OCI-LY7 (cell line): ENCODE results near the gene IRX2. TPM values are rescaled to one million over a fixed set of nuclear protein-coding genes. Genes with fewer than 3 reads are reported as not detected.

Experiments
- BruUV-seq: library from RNA; stranded (reverse); fragments of 400-500 nt; replicated peaks from 2 replicates; lab custom pipeline; 2021; lab: Mats Ljungman, UMichigan
- CTCF ChIA-PET: fragments of 300-600 bp; sonication (Branson Sonifier 250); formaldehyde crosslinking; loops from one replicate; lab custom pipeline; 2022; ENCODE audit warnings: antibody characterized with exemption; ENCODE audit not compliant: unreplicated experiment; lab: Charles Lee
- POLR2A ChIA-PET: fragments of 300-600 bp; sonication (Branson Sonifier 250); formaldehyde crosslinking; loops from one replicate; lab custom pipeline; 2022; ENCODE audit warnings: antibody characterized with exemption; lab: Charles Lee
- DNase-seq: peaks from one replicate; pipeline ENCODE4 v3.0.0-alpha.2; 2015; ENCODE audit warnings: low spot score
- H2AFZ ChIP-seq: fragments of 200-600 bp; sonication (generic), shearing (Covaris generic); 2 replicates; pipeline ENCODE4 v1.6.1; 2014; ENCODE audit warnings: mild to moderate bottlenecking, antibody characterized with exemption, low read length, moderate library complexity
- H3K27ac ChIP-seq: fragments of 200-600 bp; sonication (generic); 2 replicates; pipeline ENCODE4 v1.5.1; 2014; ENCODE audit warnings: mixed run types, low read depth, mild to moderate bottlenecking, moderate library complexity, low read length, inconsistent platforms; ENCODE audit not compliant: poor library complexity, severe bottlenecking
- H3K36me3 ChIP-seq: fragments of 200-600 bp; sonication (generic); 2 replicates; pipeline ENCODE4 v1.6.1; 2014; ENCODE audit warnings: mild to moderate bottlenecking, antibody characterized with exemption, low read length, moderate library complexity, mixed read lengths; ENCODE audit not compliant: insufficient read depth
- H3K4me1 ChIP-seq: fragments of 200-600 bp; sonication (generic); 2 replicates; pipeline ENCODE4 v1.5.1; 2014; ENCODE audit warnings: mild to moderate bottlenecking, low read length; ENCODE audit not compliant: insufficient read depth, poor library complexity, severe bottlenecking
- H3K4me2 ChIP-seq: fragments of 200-600 bp; sonication (generic); 2 replicates; pipeline ENCODE4 v1.6.1; 2014; ENCODE audit warnings: mild to moderate bottlenecking, low read length
- H3K4me3 ChIP-seq: fragments of 200-600 bp; sonication (generic); 2 replicates; pipeline ENCODE4 v1.5.1; 2014; ENCODE audit warnings: mild to moderate bottlenecking, low read depth, low read length; ENCODE audit not compliant: poor library complexity, severe bottlenecking
- H3K79me2 ChIP-seq: fragments of 200-600 bp; sonication (generic); 2 replicates; pipeline ENCODE4 v1.6.1; 2016; ENCODE audit warnings: low read depth, mild to moderate bottlenecking, low read length, moderate library complexity, mixed read lengths; ENCODE audit not compliant: insufficient read depth
- H3K9me2 ChIP-seq: fragments of 200-600 bp; sonication (generic); 2 replicates; pipeline ENCODE4 v1.6.1; 2016; ENCODE audit warnings: mild to moderate bottlenecking, low read length, mixed read lengths; ENCODE audit not compliant: insufficient read depth
- H3K9me3 ChIP-seq: fragments of 200-600 bp; sonication (generic); 2 replicates; pipeline ENCODE4 v1.6.1; 2014; ENCODE audit warnings: mild to moderate bottlenecking, mixed run types, low read length, mixed read lengths
- H4K20me1 ChIP-seq: fragments of 200-600 bp; sonication (generic); 2 replicates; pipeline ENCODE4 v1.6.1; 2014; ENCODE audit warnings: mild to moderate bottlenecking, antibody characterized with exemption, low read length, moderate library complexity, mixed read lengths; ENCODE audit not compliant: insufficient read depth
- EZH2phosphoT487 ChIP-seq: fragments of 200-600 bp; sonication (generic); IDR thresholded peaks from 2 replicates; pipeline ENCODE4 v1.6.1; 2018; ENCODE audit warnings: low read depth, borderline replicate concordance, mild to moderate bottlenecking, mixed run types, antibody characterized with exemption, low read length, moderate library complexity, mixed read lengths
- intact Hi-C: fragments of 100-400 bp; cut with micrococcal nuclease; formaldehyde crosslinking; loops from one replicate; pipeline ENCODE4 v1.10.0; 2022; ENCODE audit not compliant: unreplicated experiment
- total RNA-seq, 2 experiments: library from RNA; depleted of rRNA in 1 of 2; stranded (reverse); fragments of >200 nt in 1 of 2; shearing (Covaris generic) in 1 of 2; gene quantifications; 2 replicates each; pipeline ENCODE4 v1.2.3, GENCODE V29; 2014 to 2022
- TF ChIP-seq, protein P1 (sequence below): fragments of 200-600 bp; sonication (generic); conservative IDR thresholded peaks from 2 replicates; pipeline ENCODE4 v1.5.1; 2014; ENCODE audit warnings: mild to moderate bottlenecking, antibody characterized with exemption, low read length, moderate library complexity, mixed read lengths

Gene IRX2
- total RNA-seq, 2 experiments from 2014 or later: not detected

DNA sequence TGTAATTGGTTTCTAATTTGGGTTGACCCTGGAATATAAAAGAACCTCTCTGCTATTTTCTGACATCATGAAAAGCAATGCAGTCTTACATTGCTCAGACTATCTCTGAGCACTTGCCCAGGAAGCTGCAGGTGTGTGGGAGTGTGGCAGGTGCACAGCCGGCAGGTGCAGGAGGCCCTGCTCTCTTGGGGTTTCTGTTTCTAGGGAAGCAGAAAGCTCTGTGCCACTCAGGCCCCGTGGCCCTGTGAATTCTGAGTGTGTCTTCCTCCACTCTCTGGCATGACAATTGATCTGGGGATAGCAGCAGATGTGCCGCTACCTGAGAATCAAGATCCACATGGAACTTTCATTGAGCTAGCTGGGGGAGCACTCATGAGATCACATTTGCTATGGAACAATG lies 45.7 kb upstream of the IRX2 start:
- no peaks in the 10 kb centered on the region for H3K79me2 ChIP-seq
- no peak overlapping the region for H3K27ac ChIP-seq
- H3K36me3 ChIP-seq: no peaks in the 10 kb centered on the region
- H4K20me1 ChIP-seq: no peaks in the 10 kb centered on the region
- no peak overlapping the region for H2AFZ ChIP-seq
- no peaks in the 10 kb centered on the region for H3K9me2 ChIP-seq
- no peak for DNase-seq
- intact Hi-C loops: no loop called here
- H3K9me3 ChIP-seq: no peaks in the 10 kb centered on the region
- TF ChIP-seq, protein P1, sequence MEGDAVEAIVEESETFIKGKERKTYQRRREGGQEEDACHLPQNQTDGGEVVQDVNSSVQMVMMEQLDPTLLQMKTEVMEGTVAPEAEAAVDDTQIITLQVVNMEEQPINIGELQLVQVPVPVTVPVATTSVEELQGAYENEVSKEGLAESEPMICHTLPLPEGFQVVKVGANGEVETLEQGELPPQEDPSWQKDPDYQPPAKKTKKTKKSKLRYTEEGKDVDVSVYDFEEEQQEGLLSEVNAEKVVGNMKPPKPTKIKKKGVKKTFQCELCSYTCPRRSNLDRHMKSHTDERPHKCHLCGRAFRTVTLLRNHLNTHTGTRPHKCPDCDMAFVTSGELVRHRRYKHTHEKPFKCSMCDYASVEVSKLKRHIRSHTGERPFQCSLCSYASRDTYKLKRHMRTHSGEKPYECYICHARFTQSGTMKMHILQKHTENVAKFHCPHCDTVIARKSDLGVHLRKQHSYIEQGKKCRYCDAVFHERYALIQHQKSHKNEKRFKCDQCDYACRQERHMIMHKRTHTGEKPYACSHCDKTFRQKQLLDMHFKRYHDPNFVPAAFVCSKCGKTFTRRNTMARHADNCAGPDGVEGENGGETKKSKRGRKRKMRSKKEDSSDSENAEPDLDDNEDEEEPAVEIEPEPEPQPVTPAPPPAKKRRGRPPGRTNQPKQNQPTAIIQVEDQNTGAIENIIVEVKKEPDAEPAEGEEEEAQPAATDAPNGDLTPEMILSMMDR: no peak
- no peak for TF ChIP-seq EZH2phosphoT487
- no peak overlapping the region for H3K4me2 ChIP-seq
- CTCF ChIA-PET: no interaction called here
- no TSS peak for BruUV-seq
- POLR2A ChIA-PET: no interaction called here
- no peaks in the 10 kb centered on the region for H3K4me1 ChIP-seq
- H3K4me3 ChIP-seq: no peak overlapping the region

DNA sequence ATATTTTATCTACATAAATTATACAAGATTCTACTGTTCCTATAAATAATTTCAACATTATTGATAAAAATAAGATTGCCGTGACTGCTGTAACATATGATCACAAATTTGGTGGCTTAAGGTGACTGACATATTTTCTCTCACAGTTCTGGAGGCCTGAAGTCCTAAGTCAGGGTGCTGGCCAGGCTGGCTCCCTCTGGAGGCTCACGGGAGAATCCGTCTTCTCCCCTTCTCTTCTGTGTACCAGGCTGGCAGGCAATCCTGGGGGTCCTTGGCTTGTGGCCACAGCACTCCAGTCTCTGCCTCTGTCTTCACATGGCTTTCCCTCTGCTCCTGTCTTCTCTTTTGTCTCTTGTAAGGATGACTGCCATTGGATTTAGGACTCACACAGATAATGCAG lies 31.7 kb upstream of the IRX2 start:
- no peaks in the 10 kb centered on the region for H4K20me1 ChIP-seq
- H3K4me2 ChIP-seq: no peak overlapping the region
- H3K4me3 ChIP-seq: no peak overlapping the region
- no peaks in the 10 kb centered on the region for H3K9me2 ChIP-seq
- CTCF ChIA-PET: no interaction called here
- POLR2A ChIA-PET: no interaction called here
- no peaks in the 10 kb centered on the region for H3K79me2 ChIP-seq
- no peak overlapping the region for H3K27ac ChIP-seq
- intact Hi-C loops: no loop called here
- no peak for DNase-seq
- H3K4me1 ChIP-seq: no peaks in the 10 kb centered on the region
- BruUV-seq: no TSS peak
- H3K9me3 ChIP-seq: no peaks in the 10 kb centered on the region
- H3K36me3 ChIP-seq: no peaks in the 10 kb centered on the region
- no peak for TF ChIP-seq EZH2phosphoT487
- TF ChIP-seq, protein P1: peak; percentile 58
- no peak overlapping the region for H2AFZ ChIP-seq

GRCh38 chr5:2782658-2783057 lies 31.2 kb upstream of the IRX2 start:
- H3K4me2 ChIP-seq: no peak overlapping the region
- intact Hi-C loops: no loop called here

More at GRCh38 chr5:2782658-2783057, 31.2 kb upstream of the IRX2 start:
- no TSS peak for BruUV-seq
- Histone ChIP-seq H3K9me3 (no peaks in the 10 kb centered on the region), H3K4me1 (no peaks in the 10 kb centered on the region), H2AFZ (no peak overlapping the region), H3K4me3 (no peak overlapping the region), H3K79me2 (no peaks in the 10 kb centered on the region), H4K20me1 (no peaks in the 10 kb centered on the region), H3K36me3 (no peaks in the 10 kb centered on the region), H3K9me2 (no peaks in the 10 kb centered on the region), H3K27ac (no peak overlapping the region)
- ChIA-PET CTCF (no interaction called here), POLR2A (no interaction called here)
- TF ChIP-seq, protein P1: no peak
- TF ChIP-seq EZH2phosphoT487: no peak
- DNase-seq: no peak
